Measurements from ENCODE around the gene IER2. TPM values are rescaled to one million over a fixed set of nuclear protein-coding genes. Genes with fewer than 3 reads are reported as not detected.

The IER2 gene
- total and polyA plus RNA-seq, 9 of the 15 experiments (the other 6 are each of a cell fraction or from before 2014, with no cell fraction given) = 4.5 to 205 (median 23.7) TPM

- TF ChIP-seq ATF3 (IDR thresholded peaks at IDR 0.05) = no peak
- TF ChIP-seq ATF3 (CRISPR knock-in tag; conservative IDR thresholded peaks at IDR 0.05) = peak; percentile 20; the same call in 1 of the 2 replicates
- no peak for TF ChIP-seq SMAD2 (IDR thresholded peaks at IDR 0.05; ENCODE audit: low read depth, low read length)
- TF ChIP-seq CBFA2T2 (conservative IDR thresholded peaks at IDR 0.05) = no peak
- no peak for TF ChIP-seq ZNF41 (CRISPR knock-in tag; conservative IDR thresholded peaks at IDR 0.05)
- TF ChIP-seq ZNF175 (CRISPR knock-in tag; IDR thresholded peaks at IDR 0.05; ENCODE audit: low read depth) = no peak
- TF ChIP-seq POLR2B (IDR thresholded peaks at IDR 0.05; ENCODE audit: low read depth, partially characterized antibody) = no peak
- TF ChIP-seq TRIM25 (IDR thresholded peaks at IDR 0.05; ENCODE audit: borderline replicate concordance) = no peak
- TF ChIP-seq ZBTB1 (CRISPR knock-in tag; IDR thresholded peaks at IDR 0.05; ENCODE audit: borderline replicate concordance, low read depth) = no peak
- TF ChIP-seq NRF1 (conservative IDR thresholded peaks at IDR 0.05 in 1 of 2, IDR thresholded peaks at IDR 0.05 in 1 of 2) = no peak
- no peak for TF ChIP-seq MCM2 (IDR thresholded peaks at IDR 0.05; ENCODE audit: low read depth)
- 0 out of 2 replicates have a peak, but pooled peaks have one; percentile 47 for TF ChIP-seq RBM14 (IDR thresholded peaks at IDR 0.05; ENCODE audit: borderline replicate concordance, insufficient read depth, low read depth, low read length)
- no peak for TF ChIP-seq NCOA2 (IDR thresholded peaks at IDR 0.05; ENCODE audit: partially characterized antibody in 2 of 2)
- no peak for TF ChIP-seq ZNF75A (CRISPR knock-in tag; IDR thresholded peaks at IDR 0.05)
- no peak for TF ChIP-seq TEAD4 (IDR thresholded peaks at IDR 0.05; ENCODE audit: low read length)
- TF ChIP-seq TEAD4 (CRISPR knock-in tag; IDR thresholded peaks at IDR 0.05; ENCODE audit: borderline replicate concordance) = no peak
- no peak for TF ChIP-seq SRSF3 (IDR thresholded peaks at IDR 0.05; ENCODE audit: insufficient read depth, low read length)
- no peak for TF ChIP-seq BRF1 (IDR thresholded peaks at IDR 0.05; ENCODE audit: borderline replicate concordance, extremely low read depth, insufficient read length)
- no peak for TF ChIP-seq EHMT2 (IDR thresholded peaks at IDR 0.05)
- TF ChIP-seq RBM17 (IDR thresholded peaks at IDR 0.05; ENCODE audit: borderline replicate concordance, low read depth, low read length) = no peak; the same call in 1 of the 2 replicates
- no peak for TF ChIP-seq ZEB2 (IDR thresholded peaks at IDR 0.05)
Measured at GRCh38 chr19:13153569-13154240, 3.5 kb downstream of the IER2 start (continued).
